Measurements from ENCODE around the gene MLPH.

DNA sequence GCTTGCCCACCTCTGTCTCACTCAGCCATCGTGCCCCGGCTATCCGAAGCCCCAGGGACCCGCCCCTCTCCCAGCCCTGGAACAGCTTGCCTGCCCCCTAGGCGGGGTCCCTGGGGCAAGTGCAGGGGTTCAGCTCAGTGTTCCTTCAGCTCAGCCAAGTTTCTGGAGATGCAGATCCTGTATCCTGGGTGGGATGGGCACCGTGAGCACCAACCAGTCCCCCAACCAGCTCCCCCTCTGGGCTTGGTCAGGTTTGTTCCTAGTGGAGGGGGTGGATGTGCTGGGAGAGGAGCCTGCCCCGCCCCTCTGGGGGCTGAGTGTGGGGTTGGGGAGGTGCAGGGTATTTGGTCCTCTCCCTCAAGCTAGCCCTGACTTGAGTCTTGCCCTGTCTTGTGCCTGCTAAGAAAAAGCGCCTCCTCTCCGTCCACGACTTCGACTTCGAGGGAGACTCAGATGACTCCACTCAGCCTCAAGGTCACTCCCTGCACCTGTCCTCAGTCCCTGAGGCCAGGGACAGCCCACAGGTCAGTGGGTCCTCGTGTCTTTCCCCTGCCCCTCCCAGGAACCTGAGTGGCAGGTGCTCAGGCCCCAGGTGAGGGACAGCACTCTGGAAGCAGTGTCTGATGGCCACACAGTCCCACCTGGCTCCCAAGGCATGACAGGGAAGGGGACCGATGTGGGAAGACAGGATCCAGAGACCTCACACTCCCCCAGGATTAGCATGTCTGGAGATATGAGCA is 32.6 kb downstream of the MLPH start:
- TF ChIP-seq EZH2phosphoT487 (IDR thresholded peaks at IDR 0.05; ENCODE audit: insufficient read depth, low read depth) (no peak), EZH2 (IDR thresholded peaks at IDR 0.05; ENCODE audit: insufficient read depth, poor library complexity, severe bottlenecking) (no peak)

Data from GM23248 (cell line).